ENCODE measurements around the gene RTF2. TPM values are rescaled to one million over a fixed set of nuclear protein-coding genes. Genes with fewer than 3 reads are reported as not detected.
"Not testable (repeated sequence)": the region's sequence is repeated elsewhere in the genome, so short reads cannot be mapped to it uniquely, and the experiment has no call there.

Gene RTF2
- total RNA-seq, 1 donor from 2014 or later: 61.9 TPM

GRCh38 chr20:56552911-56553629 lies 84.6 kb downstream of the RTF2 start:
- DNase-seq (ENCODE audit: low spot score in 2 of 2, unreplicated experiment in 2 of 2): no peak
- Mint-ChIP-seq H3K4me1 (peaks cover 8% of the 10 kb centered on the region), H3K9me3 (peaks cover 16% of the 10 kb centered on the region), H3K36me3 (peaks cover 1% of the 10 kb centered on the region), H3K4me3 (no peak overlapping the region), H3K27me3 (ENCODE audit: low read depth) (no peaks in the 10 kb centered on the region), H3K27ac (no peak overlapping the region)
- TF ChIP-seq CTCF (IDR thresholded peaks at IDR 0.05; ENCODE audit: unreplicated experiment): no peak

GRCh38 chr20:56554869-56555268 lies 86.4 kb downstream of the RTF2 start:
- no peak for DNase-seq (ENCODE audit: low spot score in 2 of 2, unreplicated experiment in 2 of 2)
- Mint-ChIP-seq H3K27me3 (ENCODE audit: low read depth) (no peaks in the 10 kb centered on the region), H3K36me3 (peaks cover 1% of the 10 kb centered on the region), H3K9me3 (peaks cover 6% of the 10 kb centered on the region), H3K4me3 (no peak overlapping the region), H3K4me1 (peaks cover 8% of the 10 kb centered on the region), H3K27ac (peak overlapping the region; percentile 43)
- TF ChIP-seq CTCF (IDR thresholded peaks at IDR 0.05; ENCODE audit: unreplicated experiment): no peak

GRCh38 chr20:56558968-56559367 lies 90.5 kb downstream of the RTF2 start:
- Mint-ChIP-seq H3K27me3 (ENCODE audit: low read depth) (no peaks in the 10 kb centered on the region), H3K4me3 (no peak overlapping the region), H3K36me3 (peaks cover 1% of the 10 kb centered on the region), H3K9me3 (peaks cover 6% of the 10 kb centered on the region), H3K27ac (no peak overlapping the region), H3K4me1 (peaks cover 8% of the 10 kb centered on the region)
- no peak for DNase-seq (ENCODE audit: low spot score in 2 of 2, unreplicated experiment in 2 of 2)
- no peak for TF ChIP-seq CTCF (IDR thresholded peaks at IDR 0.05; ENCODE audit: unreplicated experiment)

- not testable (repeated sequence) for H3K9me3 Mint-ChIP-seq; H3K4me3 Mint-ChIP-seq; H3K27ac Mint-ChIP-seq; DNase-seq (ENCODE audit: low spot score in 2 of 2, unreplicated experiment in 2 of 2); H3K27me3 Mint-ChIP-seq (ENCODE audit: low read depth); H3K36me3 Mint-ChIP-seq
- H3K4me1 Mint-ChIP-seq: peaks cover 14% of the 10 kb centered on the region
These were observed 96.1 kb downstream of the RTF2 start for GRCh38 chr20:56564526-56564925.

GRCh38 chr20:56565511-56565910 lies 97.1 kb downstream of the RTF2 start:
- Mint-ChIP-seq H3K4me3 (no peak overlapping the region), H3K36me3 (no peaks in the 10 kb centered on the region), H3K4me1 (peaks cover 14% of the 10 kb centered on the region), H3K27me3 (ENCODE audit: low read depth) (no peaks in the 10 kb centered on the region), H3K9me3 (peaks cover 3% of the 10 kb centered on the region), H3K27ac (peak overlapping the region; percentile 85)
- no peak for TF ChIP-seq CTCF (IDR thresholded peaks at IDR 0.05; ENCODE audit: unreplicated experiment)
- no peak for DNase-seq (ENCODE audit: low spot score in 2 of 2, unreplicated experiment in 2 of 2)

GRCh38 chr20:56566621-56567020 lies 98.2 kb downstream of the RTF2 start:
- Mint-ChIP-seq H3K27me3 (ENCODE audit: low read depth) (no peaks in the 10 kb centered on the region), H3K27ac (peak overlapping the region; percentile 85), H3K4me3 (no peak overlapping the region), H3K36me3 (no peaks in the 10 kb centered on the region), H3K9me3 (peaks cover 3% of the 10 kb centered on the region), H3K4me1 (peaks cover 14% of the 10 kb centered on the region)
- DNase-seq (ENCODE audit: low spot score in 2 of 2, unreplicated experiment in 2 of 2): no peak
- no peak for TF ChIP-seq CTCF (IDR thresholded peaks at IDR 0.05; ENCODE audit: unreplicated experiment)

Other genes starting within 250 kb of the RTF2 start
- gene MC3R, start 219.9 kb upstream of the RTF2 start, total RNA-seq: not detected in 3 replicates
- gene FAM210B, start 109.7 kb upstream of the RTF2 start, total RNA-seq: 64.9 to 66.9 TPM (median 66.4 TPM) in 3 replicates
- gene AURKA, start 76.4 kb upstream of the RTF2 start, total RNA-seq: 13.2 to 14.7 TPM (median 14.4 TPM) in 3 replicates
- gene CSTF1, start 76.0 kb upstream of the RTF2 start, total RNA-seq: 36.8 to 43.5 TPM (median 40.9 TPM) in 3 replicates
- 0.67 to 0.78 TPM (median 0.72 TPM) in 3 replicates for gene CASS4, start 56.4 kb upstream of the RTF2 start, total RNA-seq
- 0.34 to 1.3 TPM (median 0.55 TPM) in 3 replicates for gene FAM209A, start 56.1 kb downstream of the RTF2 start, total RNA-seq
- gene FAM209B, start 64.6 kb downstream of the RTF2 start, total RNA-seq: 0.36 to 0.60 TPM in 2 of 3 replicates, not detected in the other
- gene TFAP2C, start 160.7 kb downstream of the RTF2 start, total RNA-seq: 9.8 to 10.3 TPM (median 10.2 TPM) in 3 replicates